ENCODE results near the gene ZSCAN31. TPM values are rescaled to one million over a fixed set of nuclear protein-coding genes. Genes with fewer than 3 reads are reported as not detected.

Gene ZSCAN31
- total RNA-seq, 1 experiment from 2014 or later: 10.1 TPM

DNA sequence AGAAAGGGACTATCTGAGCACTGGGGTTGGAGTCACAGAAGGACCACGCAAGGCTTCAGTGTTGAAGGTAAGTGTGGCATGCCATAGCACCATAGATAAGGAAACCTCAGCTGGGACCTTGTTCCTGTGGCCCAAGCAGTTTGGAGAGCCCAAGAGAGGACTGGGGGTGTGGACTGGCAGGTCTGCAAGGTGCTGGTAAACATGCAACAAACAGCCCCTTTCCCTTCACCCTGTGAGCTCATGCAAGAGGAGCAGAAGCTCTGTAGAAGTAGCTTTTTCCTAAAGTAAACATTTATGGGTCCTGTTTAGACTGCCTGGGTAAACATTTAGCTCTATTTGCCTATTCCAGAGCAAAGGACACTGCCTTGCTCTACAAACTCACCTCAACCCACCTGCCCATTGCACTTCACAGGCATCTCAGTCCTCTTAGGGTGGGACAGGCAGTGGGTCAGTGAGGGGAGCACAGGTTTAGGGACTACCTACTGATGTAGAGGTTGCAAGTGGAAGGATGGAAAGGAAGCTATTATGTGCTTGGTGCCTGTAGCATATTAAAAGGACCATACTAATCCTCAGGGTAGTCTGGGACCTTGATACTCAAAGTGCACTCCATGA lies 12.0 kb downstream of the ZSCAN31 start:
- BruUV-seq (replicated peaks): no TSS peak
- no peak overlapping the region for H2AFZ ChIP-seq (ENCODE audit: low read depth, low read length, poor library complexity, severe bottlenecking)
- H3K79me2 ChIP-seq (ENCODE audit: insufficient read depth, low read length): no peaks in the 10 kb centered on the region
- ATAC-seq: no peak
- H4K20me1 ChIP-seq (ENCODE audit: insufficient read depth): no peaks in the 10 kb centered on the region
- no peak overlapping the region for H3K4me2 ChIP-seq (ENCODE audit: low read length)
- intact Hi-C loops (cut with micrococcal nuclease): no loop called here
- ChIA-PET CTCF (no interaction called here), POLR2A (no interaction called here), RAD21 (ENCODE audit: low non-redundant PET in 1 of 2, low total read pairs in 2 of 2, uncharacterized antibody in 2 of 2, unreplicated experiment in 2 of 2) (no interaction called here)
- H3K27me3 ChIP-seq (ENCODE audit: insufficient read depth, low read length): no peaks in the 10 kb centered on the region
- H3K9ac ChIP-seq (ENCODE audit: low read length): no peak overlapping the region
- TF ChIP-seq ZNF274 (IDR thresholded peaks at IDR 0.05; ENCODE audit: low read depth, low read length) (no peak), EGR1 (IDR thresholded peaks at IDR 0.05; ENCODE audit: low read depth) (no peak), EZH2phosphoT487 (IDR thresholded peaks at IDR 0.05; ENCODE audit: borderline replicate concordance) (no peak), TCF7L2 (IDR thresholded peaks at IDR 0.05; ENCODE audit: borderline replicate concordance, extremely low read depth, insufficient read depth, insufficient read length) (no peak), JUND (IDR thresholded peaks at IDR 0.05) (no peak), YY1 (IDR thresholded peaks at IDR 0.05; ENCODE audit: extremely low read depth, insufficient replicate concordance, low read depth, low read length) (no peak), POLR2AphosphoS5 (IDR thresholded peaks at IDR 0.05; ENCODE audit: low read depth, low read length) (no peak), POLR2A (IDR thresholded peaks at IDR 0.05; ENCODE audit: borderline replicate concordance, extremely low read depth, insufficient read depth, insufficient read length) (no peak), FOSL1 (IDR thresholded peaks at IDR 0.05; ENCODE audit: low read depth) (no peak), ELF1 (IDR thresholded peaks at IDR 0.05; ENCODE audit: borderline replicate concordance, low read depth) (no peak), SIN3A (IDR thresholded peaks at IDR 0.05; ENCODE audit: low read depth) (no peak), EZH2 (IDR thresholded peaks at IDR 0.05) (no peak), CEBPB (IDR thresholded peaks at IDR 0.05; ENCODE audit: low read depth) (no peak), SP1 (IDR thresholded peaks at IDR 0.05; ENCODE audit: low read depth) (no peak)
- TF ChIP-seq, protein P1, sequence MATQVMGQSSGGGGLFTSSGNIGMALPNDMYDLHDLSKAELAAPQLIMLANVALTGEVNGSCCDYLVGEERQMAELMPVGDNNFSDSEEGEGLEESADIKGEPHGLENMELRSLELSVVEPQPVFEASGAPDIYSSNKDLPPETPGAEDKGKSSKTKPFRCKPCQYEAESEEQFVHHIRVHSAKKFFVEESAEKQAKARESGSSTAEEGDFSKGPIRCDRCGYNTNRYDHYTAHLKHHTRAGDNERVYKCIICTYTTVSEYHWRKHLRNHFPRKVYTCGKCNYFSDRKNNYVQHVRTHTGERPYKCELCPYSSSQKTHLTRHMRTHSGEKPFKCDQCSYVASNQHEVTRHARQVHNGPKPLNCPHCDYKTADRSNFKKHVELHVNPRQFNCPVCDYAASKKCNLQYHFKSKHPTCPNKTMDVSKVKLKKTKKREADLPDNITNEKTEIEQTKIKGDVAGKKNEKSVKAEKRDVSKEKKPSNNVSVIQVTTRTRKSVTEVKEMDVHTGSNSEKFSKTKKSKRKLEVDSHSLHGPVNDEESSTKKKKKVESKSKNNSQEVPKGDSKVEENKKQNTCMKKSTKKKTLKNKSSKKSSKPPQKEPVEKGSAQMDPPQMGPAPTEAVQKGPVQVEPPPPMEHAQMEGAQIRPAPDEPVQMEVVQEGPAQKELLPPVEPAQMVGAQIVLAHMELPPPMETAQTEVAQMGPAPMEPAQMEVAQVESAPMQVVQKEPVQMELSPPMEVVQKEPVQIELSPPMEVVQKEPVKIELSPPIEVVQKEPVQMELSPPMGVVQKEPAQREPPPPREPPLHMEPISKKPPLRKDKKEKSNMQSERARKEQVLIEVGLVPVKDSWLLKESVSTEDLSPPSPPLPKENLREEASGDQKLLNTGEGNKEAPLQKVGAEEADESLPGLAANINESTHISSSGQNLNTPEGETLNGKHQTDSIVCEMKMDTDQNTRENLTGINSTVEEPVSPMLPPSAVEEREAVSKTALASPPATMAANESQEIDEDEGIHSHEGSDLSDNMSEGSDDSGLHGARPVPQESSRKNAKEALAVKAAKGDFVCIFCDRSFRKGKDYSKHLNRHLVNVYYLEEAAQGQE (IDR thresholded peaks at IDR 0.05; ENCODE audit: low read depth): no peak
- TF ChIP-seq, protein P2, sequence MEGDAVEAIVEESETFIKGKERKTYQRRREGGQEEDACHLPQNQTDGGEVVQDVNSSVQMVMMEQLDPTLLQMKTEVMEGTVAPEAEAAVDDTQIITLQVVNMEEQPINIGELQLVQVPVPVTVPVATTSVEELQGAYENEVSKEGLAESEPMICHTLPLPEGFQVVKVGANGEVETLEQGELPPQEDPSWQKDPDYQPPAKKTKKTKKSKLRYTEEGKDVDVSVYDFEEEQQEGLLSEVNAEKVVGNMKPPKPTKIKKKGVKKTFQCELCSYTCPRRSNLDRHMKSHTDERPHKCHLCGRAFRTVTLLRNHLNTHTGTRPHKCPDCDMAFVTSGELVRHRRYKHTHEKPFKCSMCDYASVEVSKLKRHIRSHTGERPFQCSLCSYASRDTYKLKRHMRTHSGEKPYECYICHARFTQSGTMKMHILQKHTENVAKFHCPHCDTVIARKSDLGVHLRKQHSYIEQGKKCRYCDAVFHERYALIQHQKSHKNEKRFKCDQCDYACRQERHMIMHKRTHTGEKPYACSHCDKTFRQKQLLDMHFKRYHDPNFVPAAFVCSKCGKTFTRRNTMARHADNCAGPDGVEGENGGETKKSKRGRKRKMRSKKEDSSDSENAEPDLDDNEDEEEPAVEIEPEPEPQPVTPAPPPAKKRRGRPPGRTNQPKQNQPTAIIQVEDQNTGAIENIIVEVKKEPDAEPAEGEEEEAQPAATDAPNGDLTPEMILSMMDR (IDR thresholded peaks at IDR 0.05 in 2 of 3, conservative IDR thresholded peaks at IDR 0.05 in 1 of 3; ENCODE audit: borderline replicate concordance in 1 of 3, insufficient read depth in 1 of 3, low read depth in 2 of 3, low read length in 2 of 3): no peak
- TF ChIP-seq, protein P3, sequence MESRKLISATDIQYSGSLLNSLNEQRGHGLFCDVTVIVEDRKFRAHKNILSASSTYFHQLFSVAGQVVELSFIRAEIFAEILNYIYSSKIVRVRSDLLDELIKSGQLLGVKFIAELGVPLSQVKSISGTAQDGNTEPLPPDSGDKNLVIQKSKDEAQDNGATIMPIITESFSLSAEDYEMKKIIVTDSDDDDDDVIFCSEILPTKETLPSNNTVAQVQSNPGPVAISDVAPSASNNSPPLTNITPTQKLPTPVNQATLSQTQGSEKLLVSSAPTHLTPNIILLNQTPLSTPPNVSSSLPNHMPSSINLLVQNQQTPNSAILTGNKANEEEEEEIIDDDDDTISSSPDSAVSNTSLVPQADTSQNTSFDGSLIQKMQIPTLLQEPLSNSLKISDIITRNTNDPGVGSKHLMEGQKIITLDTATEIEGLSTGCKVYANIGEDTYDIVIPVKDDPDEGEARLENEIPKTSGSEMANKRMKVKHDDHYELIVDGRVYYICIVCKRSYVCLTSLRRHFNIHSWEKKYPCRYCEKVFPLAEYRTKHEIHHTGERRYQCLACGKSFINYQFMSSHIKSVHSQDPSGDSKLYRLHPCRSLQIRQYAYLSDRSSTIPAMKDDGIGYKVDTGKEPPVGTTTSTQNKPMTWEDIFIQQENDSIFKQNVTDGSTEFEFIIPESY (IDR thresholded peaks at IDR 0.05; ENCODE audit: extremely low read depth, insufficient replicate concordance, low read length): no peak
- TF ChIP-seq, protein P4, sequence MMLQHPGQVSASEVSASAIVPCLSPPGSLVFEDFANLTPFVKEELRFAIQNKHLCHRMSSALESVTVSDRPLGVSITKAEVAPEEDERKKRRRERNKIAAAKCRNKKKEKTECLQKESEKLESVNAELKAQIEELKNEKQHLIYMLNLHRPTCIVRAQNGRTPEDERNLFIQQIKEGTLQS (IDR thresholded peaks at IDR 0.05): no peak
- H3K27ac ChIP-seq (ENCODE audit: low read depth, low read length): no peak overlapping the region
- no peaks in the 10 kb centered on the region for H3K4me1 ChIP-seq (ENCODE audit: control insufficient read depth in 1 of 2, insufficient read depth in 2 of 2, low read length in 2 of 2)
- H3K36me3 ChIP-seq (ENCODE audit: control insufficient read depth in 1 of 2, insufficient read depth in 2 of 2, low read length in 2 of 2): peaks cover 0 to 17% of the 10 kb centered on the region in 2 experiments; a peak in 1 of 4 replicates
- no peaks in the 10 kb centered on the region for H3K9me2 ChIP-seq (ENCODE audit: insufficient read depth)
- peaks cover 5 to 18% of the 10 kb centered on the region in 2 experiments; a peak in 3 of 4 replicates for H3K9me3 ChIP-seq (ENCODE audit: control insufficient read depth in 1 of 2, insufficient read depth in 1 of 2, low read depth in 1 of 2, low read length in 2 of 2)
- no peak overlapping the region for H3K4me3 ChIP-seq (replicated peaks in 1 of 2; ENCODE audit: low read depth in 1 of 2, low read length in 2 of 2)
- DNase-seq (ENCODE audit: low read depth, low spot score): no peak
